NB4 (cell line): ENCODE results near the gene MBOAT2.

Experiments used
- DNase-seq: peaks from one replicate; pipeline ENCODE4 v3.0.0; 2010; ENCODE audit warnings: low read depth
- H3K4me3 ChIP-seq: one replicate; pipeline ENCODE4 v1.5.1; 2011; ENCODE audit warnings: mild to moderate bottlenecking, low read depth, low read length, moderate library complexity
- CTCF ChIP-seq: IDR thresholded peaks from one replicate; pipeline ENCODE4 v1.5.1; 2012; ENCODE audit warnings: low read depth, low read length
- MAX ChIP-seq: IDR thresholded peaks from 2 replicates; pipeline ENCODE4 v1.6.1; 2011; ENCODE audit warnings: low read depth, low read length
- MYC ChIP-seq: IDR thresholded peaks from 2 replicates; pipeline ENCODE4 v1.6.1; 2011; ENCODE audit warnings: low read depth, low read length
- POLR2A ChIP-seq: IDR thresholded peaks from 2 replicates; pipeline ENCODE4 v1.6.1; 2011; ENCODE audit warnings: mild to moderate bottlenecking; ENCODE audit not compliant: insufficient read length; ENCODE audit errors: extremely low read depth

Gene MBOAT2

GRCh38 chr2:8861797-8862196 is 141.7 kb downstream of the MBOAT2 start:
- H3K4me3 ChIP-seq: no peak overlapping the region
- DNase-seq: no peak
- TF ChIP-seq MYC (no peak), POLR2A (no peak), MAX (no peak)

- TF ChIP-seq MAX: no peak
- no peak for TF ChIP-seq POLR2A
- no peak for TF ChIP-seq MYC
- TF ChIP-seq CTCF: no peak
- DNase-seq: no peak
- H3K4me3 ChIP-seq: no peak overlapping the region
These were observed 143.2 kb downstream of the MBOAT2 start for GRCh38 chr2:8860239-8860638.

- no peak for DNase-seq
- H3K4me3 ChIP-seq: no peak overlapping the region
- TF ChIP-seq MYC (no peak), POLR2A (no peak), CTCF (no peak), MAX (no peak)
These were observed 144.6 kb downstream of the MBOAT2 start for GRCh38 chr2:8858910-8859309.

- TF ChIP-seq MAX: no peak
- no peak for TF ChIP-seq MYC
- TF ChIP-seq CTCF: no peak
- no peak for TF ChIP-seq POLR2A
- H3K4me3 ChIP-seq: no peak overlapping the region
- no peak for DNase-seq
These were observed 145.2 kb downstream of the MBOAT2 start for GRCh38 chr2:8858264-8858663.

- TF ChIP-seq POLR2A (no peak), MYC (no peak), CTCF (no peak), MAX (no peak)
- DNase-seq: no peak
- no peak overlapping the region for H3K4me3 ChIP-seq
These were observed 145.8 kb downstream of the MBOAT2 start for GRCh38 chr2:8857709-8858108.

GRCh38 chr2:8856176-8856575 is 147.3 kb downstream of the MBOAT2 start:
- TF ChIP-seq POLR2A (no peak), CTCF (no peak), MAX (no peak), MYC (no peak)
- H3K4me3 ChIP-seq: no peak overlapping the region

More at GRCh38 chr2:8856176-8856575, 147.3 kb downstream of the MBOAT2 start:
- DNase-seq: no peak
